GM12878 (cell line): ENCODE measurements around the gene EME2. TPM values are rescaled to one million over a fixed set of nuclear protein-coding genes. Genes with fewer than 3 reads are reported as not detected.

Source experiments
- BCL11A ChIP-seq: IDR thresholded peaks from 2 replicates; pipeline ENCODE4 v1.6.1; 2011; ENCODE audit warnings: low read depth, low read length
- BMI1 ChIP-seq: fragments of 450-650 bp; IDR thresholded peaks from 2 replicates; pipeline ENCODE4 v1.6.1; 2016; ENCODE audit warnings: mild to moderate bottlenecking, moderate library complexity, borderline replicate concordance
- CHD2 ChIP-seq: IDR thresholded peaks from 2 replicates; pipeline ENCODE4 v1.6.1; 2011; ENCODE audit warnings: low read depth, low read length, improper control_type of control experiment, borderline replicate concordance
- CREB1 ChIP-seq: IDR thresholded peaks from 2 replicates; pipeline ENCODE4 v1.6.1; 2012; ENCODE audit warnings: low read depth, mild to moderate bottlenecking, inconsistent platforms
- DPF2 ChIP-seq: fragments of 450-650 bp; IDR thresholded peaks from 2 replicates; pipeline ENCODE4 v1.6.1; 2017; ENCODE audit warnings: mild to moderate bottlenecking
- EED ChIP-seq: sonication (generic); IDR thresholded peaks from 2 replicates; pipeline ENCODE4 v1.6.1; 2016; ENCODE audit warnings: antibody characterized with exemption, low read depth
- EGR1 ChIP-seq, 2 experiments: IDR thresholded peaks; 1 replicate in 1 of 2; 2 replicates in 1 of 2; pipeline ENCODE4 v1.6.1; 2011 to 2012; ENCODE audit warnings: low read depth in 2 of 2, low read length in 2 of 2, borderline replicate concordance in 1 of 2, mild to moderate bottlenecking in 1 of 2, moderate library complexity in 1 of 2
- FOS ChIP-seq: IDR thresholded peaks from 3 replicates; pipeline ENCODE4 v1.6.1; 2011; ENCODE audit warnings: borderline replicate concordance; ENCODE audit not compliant: insufficient read length; ENCODE audit errors: extremely low read depth
- GABPA ChIP-seq: IDR thresholded peaks from 2 replicates; pipeline ENCODE4 v1.6.1; 2014; ENCODE audit warnings: antibody characterized with exemption, low read depth, mild to moderate bottlenecking, inconsistent platforms
- HCFC1 ChIP-seq: fragments of 150-350 bp; IDR thresholded peaks from 2 replicates; pipeline ENCODE4 v1.6.1; 2014; ENCODE audit warnings: low read length
- MTA2 ChIP-seq: fragments of 450-650 bp; IDR thresholded peaks from 2 replicates; pipeline ENCODE4 v1.6.1; 2016; ENCODE audit warnings: low read depth, mild to moderate bottlenecking, moderate library complexity
- MTA3 ChIP-seq: IDR thresholded peaks from 2 replicates; pipeline ENCODE4 v1.6.1; 2012; ENCODE audit warnings: low read length, inconsistent platforms, borderline replicate concordance
- MYB ChIP-seq: fragments of 150-350 bp; IDR thresholded peaks from 2 replicates; pipeline ENCODE4 v1.6.1; 2014; ENCODE audit warnings: mild to moderate bottlenecking, low read depth, low read length, borderline replicate concordance
- NRF1 ChIP-seq: conservative IDR thresholded peaks from 2 replicates; pipeline ENCODE4 v1.6.1; 2011; ENCODE audit warnings: mild to moderate bottlenecking, low read depth, low read length, improper control_type of control experiment
- POLR2A ChIP-seq: IDR thresholded peaks from 2 replicates; pipeline ENCODE4 v1.6.1; 2011; ENCODE audit warnings: low read depth, mild to moderate bottlenecking, low read length
- PRDM15 ChIP-seq: fragments of 450-650 bp; formaldehyde crosslinking; IDR thresholded peaks from 2 replicates; pipeline ENCODE4 v1.4.0; 2020; ENCODE audit warnings: mild to moderate bottlenecking, moderate library complexity
- SKIL ChIP-seq: fragments of 450-650 bp; IDR thresholded peaks from 2 replicates; pipeline ENCODE4 v1.6.1; 2017; ENCODE audit warnings: mild to moderate bottlenecking, low read depth, inconsistent platforms; ENCODE audit not compliant: poor library complexity, severe bottlenecking
- STAT1 ChIP-seq: fragments of 450-650 bp; conservative IDR thresholded peaks from 2 replicates; pipeline ENCODE4 v1.6.1; 2014; ENCODE audit warnings: antibody characterized with exemption, mild to moderate bottlenecking
- SUPT20H ChIP-seq: IDR thresholded peaks from 2 replicates; pipeline ENCODE4 v1.6.1; 2011; ENCODE audit warnings: low read depth, mild to moderate bottlenecking, low read length, moderate library complexity, borderline replicate concordance; ENCODE audit not compliant: control insufficient read depth
- SUZ12 ChIP-seq: fragments of 200-600 bp; sonication (generic); IDR thresholded peaks from one replicate; pipeline ENCODE4 v1.6.1; 2018; ENCODE audit warnings: antibody characterized with exemption, mild to moderate bottlenecking; ENCODE audit not compliant: unreplicated experiment
- YY1 ChIP-seq: IDR thresholded peaks from 2 replicates; pipeline ENCODE4 v1.6.1; 2011; ENCODE audit warnings: low read depth, mild to moderate bottlenecking, low read length
- ZBTB4 ChIP-seq: fragments of 450-650 bp; formaldehyde crosslinking; IDR thresholded peaks from 2 replicates; pipeline ENCODE4 v1.4.0; 2022; ENCODE audit warnings: mild to moderate bottlenecking, moderate library complexity
- polyA plus RNA-seq, 11 experiments: library from polyadenylated mRNA; depleted of rRNA in 4 of 11; unstranded in 6 of 11; stranded (reverse) in 5 of 11; fragments of >200 nt; fragmentation: Nextera tagmentation in 4 of 11; fragmentation: Illumina TruSeq in 1 of 11; extraction: Ambion mirVana in 4 of 11; extraction: Trizol in 1 of 11; gene quantifications; 1 replicate in 1 of 11; 2 replicates in 10 of 11; pipeline versions ENCODE4 v1.2.1 to v1.2.3, GENCODE V29; 2011 to 2016; ENCODE audit warnings: inconsistent platforms in 2 of 11, missing spikeins in 2 of 11, low read depth in 1 of 11
- total RNA-seq, 4 experiments: library from RNA; depleted of rRNA in 3 of 4; stranded (reverse); fragments of >200 nt in 3 of 4; fragmentation: Illumina TruSeq in 1 of 4; extraction: Trizol in 1 of 4; gene quantifications; 2 replicates each; pipeline versions ENCODE4 v1.2.1 to v1.2.3, GENCODE V29; 2013 to 2021

EME2 gene
- total and polyA plus RNA-seq, 10 of the 15 experiments (the other 5 are each of a cell fraction or from before 2014, with no cell fraction given), result 0.29 to 16.9 (median 4.1) TPM

- TF ChIP-seq MTA3, result no peak
- no peak for TF ChIP-seq STAT1
- TF ChIP-seq PRDM15 (CRISPR knock-in tag), result no peak
- TF ChIP-seq NRF1, result no peak
- TF ChIP-seq SUPT20H, result no peak
- TF ChIP-seq CHD2, result peak; percentile 98
- no peak for TF ChIP-seq YY1
- no peak for TF ChIP-seq SUZ12
- no peak for TF ChIP-seq EED
- TF ChIP-seq CREB1, result peak; percentile 100
- TF ChIP-seq DPF2, result peak; percentile 100
- TF ChIP-seq FOS, result peak; percentile 86
- peak; percentile 79 for TF ChIP-seq HCFC1
- TF ChIP-seq BMI1, result no peak
- no peak for TF ChIP-seq MTA2
- no peak for TF ChIP-seq ZBTB4
- TF ChIP-seq SKIL, result peak; percentile 65
- peak; percentile 81 for TF ChIP-seq POLR2A
- no peak for TF ChIP-seq BCL11A
- TF ChIP-seq EGR1 (IDR thresholded peaks at IDR 0.05; ENCODE audit: borderline replicate concordance in 1 of 2, low read depth in 2 of 2, low read length in 2 of 2), result peak in 1 of 2 experiments; percentile 32; a peak in 1 of 3 replicates
- no peak for TF ChIP-seq MYB
- TF ChIP-seq GABPA, result peak; percentile 99
These were observed 10.0 kb downstream of the EME2 start, which contains the start of the genes NUBP2 and SPSB3 (continued) for GRCh38 chr16:1782408-1783264.
